Activated naive CD8-positive, alpha-beta T cell treated with anti-CD3 and anti-CD28 coated beads, Interleukin-2, amount 50 U/mL, for 16 hours (primary cell): ENCODE measurements around the gene PBX3.

Experiments used
- DNase-seq: peaks from one replicate; pipeline ENCODE4 v3.0.0-alpha.2; 2020; ENCODE audit warnings: low read depth, low spot score

Gene PBX3

DNA sequence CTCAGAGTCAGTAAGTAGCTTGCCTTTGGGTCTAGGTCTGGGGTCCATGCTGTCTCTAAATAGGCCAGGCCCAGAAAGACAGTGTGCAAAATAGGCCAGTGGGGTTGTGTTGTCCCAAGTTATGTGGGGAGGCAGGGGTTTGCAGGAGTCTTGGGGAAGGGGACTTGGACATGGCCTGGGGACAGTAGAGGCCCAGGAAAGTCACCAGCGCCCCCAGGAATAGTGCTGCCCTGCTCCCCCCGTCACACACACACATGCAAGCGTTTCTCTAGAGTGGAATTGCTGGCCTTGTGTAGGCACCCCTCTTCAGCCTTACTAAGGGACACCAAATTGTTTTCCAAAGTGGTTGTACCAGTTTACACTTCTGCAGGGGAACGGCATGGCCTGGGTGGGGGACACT lies 227.5 kb downstream of the PBX3 start:
- DNase-seq: no peak

DNA sequence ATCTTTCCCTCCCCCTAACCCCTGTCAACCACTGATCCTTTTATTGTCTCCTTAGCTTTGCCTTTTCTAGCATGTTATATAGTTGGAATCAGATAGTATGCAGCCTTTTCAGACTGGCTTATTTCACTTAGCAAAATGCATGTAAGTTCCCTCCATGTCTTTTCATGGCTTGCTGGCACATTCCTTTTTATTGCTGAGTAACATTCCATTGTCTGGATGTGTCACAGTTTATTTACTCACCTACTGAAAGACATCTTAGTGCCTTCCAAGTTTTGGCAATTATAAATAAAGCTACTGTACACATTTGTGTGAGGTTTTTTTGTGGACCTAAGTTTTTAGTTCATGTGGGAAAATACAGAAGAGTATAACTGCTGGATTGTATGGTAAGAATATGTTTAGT lies 230.1 kb downstream of the PBX3 start:
- no peak for DNase-seq

DNA sequence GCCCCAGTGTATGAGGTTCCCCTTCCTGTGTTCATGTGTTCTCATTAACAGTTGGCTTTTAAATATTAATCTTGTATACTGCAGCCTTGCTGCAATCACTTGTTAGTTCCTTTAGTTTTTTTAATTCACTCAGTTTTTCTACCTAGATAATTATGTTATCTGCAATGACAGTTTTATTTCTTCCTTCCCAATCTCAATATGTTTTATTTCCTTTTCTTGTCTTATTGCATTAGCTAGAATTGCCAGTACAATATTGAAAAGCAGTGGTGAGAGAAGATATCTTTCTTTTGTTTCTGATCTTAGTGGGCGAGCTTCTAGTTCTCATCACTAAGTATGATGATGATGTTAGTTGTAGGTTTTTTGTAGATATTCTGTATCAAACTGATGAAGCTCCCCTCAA lies 232.2 kb downstream of the PBX3 start:
- DNase-seq: no peak

DNA sequence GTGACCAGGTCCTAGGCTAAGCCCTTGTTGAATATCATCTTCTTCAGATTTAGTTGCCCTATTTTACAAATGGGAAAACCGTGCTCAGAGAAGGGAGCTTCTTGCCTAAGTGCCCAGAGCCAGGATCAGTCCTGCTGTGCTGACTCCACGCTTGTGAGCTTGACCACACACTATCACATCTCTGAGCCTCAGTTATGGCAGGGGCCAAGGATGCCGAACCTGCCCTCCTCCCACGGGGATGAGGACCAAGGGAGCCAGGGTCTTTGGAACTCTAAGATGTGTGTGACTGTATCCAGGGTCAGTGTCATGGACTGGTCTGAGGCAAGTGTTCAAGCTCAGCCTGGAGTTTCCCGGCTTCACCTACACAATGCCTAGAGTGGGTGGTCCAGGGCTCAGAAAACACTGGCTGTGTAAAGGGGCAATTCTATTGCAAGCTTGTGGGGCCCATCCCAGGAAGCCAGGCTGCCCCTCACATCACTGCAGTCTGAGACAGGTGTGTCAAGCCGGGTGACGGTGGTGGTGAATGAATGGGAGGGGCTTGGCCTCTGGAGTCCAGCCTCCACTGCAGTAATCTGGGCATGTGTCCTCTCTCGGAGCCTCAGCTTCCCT lies 235.7 kb downstream of the PBX3 start:
- no peak for DNase-seq

DNA sequence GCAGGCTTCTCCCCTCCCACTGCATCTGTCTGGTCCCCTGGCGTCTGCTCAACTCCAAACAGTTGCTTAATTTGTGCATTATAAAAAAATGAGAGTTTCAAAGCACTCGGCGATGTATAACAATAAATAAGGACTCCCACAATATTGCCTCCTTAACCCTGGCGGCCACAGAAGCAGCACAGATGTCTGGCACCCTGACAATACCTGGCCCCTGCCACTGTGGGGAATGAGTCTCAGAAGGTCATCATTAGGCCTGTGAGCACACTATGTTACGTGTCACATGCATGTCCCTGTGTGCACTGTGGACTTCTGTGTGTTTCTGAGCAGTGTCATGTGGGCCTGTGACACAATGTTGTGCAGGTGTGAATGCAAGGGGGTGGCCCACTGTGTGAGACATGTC lies 236.5 kb downstream of the PBX3 start:
- DNase-seq: no peak

DNA sequence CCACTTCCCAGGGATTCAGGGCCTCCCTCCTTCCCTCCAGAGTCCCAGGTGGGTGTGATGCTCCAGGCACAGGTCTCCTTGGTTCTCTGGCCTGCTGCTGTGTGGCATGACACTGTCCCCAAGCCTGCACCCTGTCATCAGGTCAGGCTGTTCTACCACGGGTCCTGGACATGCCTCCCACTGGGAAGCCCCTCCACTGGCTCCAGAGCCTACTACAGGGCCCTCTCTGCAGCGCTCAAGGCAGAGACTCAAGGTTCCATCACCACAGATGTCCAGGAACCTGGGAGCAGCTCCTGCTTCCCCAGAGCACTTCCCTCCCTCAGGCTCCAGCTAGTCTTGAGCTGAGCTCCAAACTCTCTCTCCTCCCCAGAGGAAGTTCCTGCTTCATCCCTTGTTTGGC lies 237.3 kb downstream of the PBX3 start:
- no peak for DNase-seq

DNA sequence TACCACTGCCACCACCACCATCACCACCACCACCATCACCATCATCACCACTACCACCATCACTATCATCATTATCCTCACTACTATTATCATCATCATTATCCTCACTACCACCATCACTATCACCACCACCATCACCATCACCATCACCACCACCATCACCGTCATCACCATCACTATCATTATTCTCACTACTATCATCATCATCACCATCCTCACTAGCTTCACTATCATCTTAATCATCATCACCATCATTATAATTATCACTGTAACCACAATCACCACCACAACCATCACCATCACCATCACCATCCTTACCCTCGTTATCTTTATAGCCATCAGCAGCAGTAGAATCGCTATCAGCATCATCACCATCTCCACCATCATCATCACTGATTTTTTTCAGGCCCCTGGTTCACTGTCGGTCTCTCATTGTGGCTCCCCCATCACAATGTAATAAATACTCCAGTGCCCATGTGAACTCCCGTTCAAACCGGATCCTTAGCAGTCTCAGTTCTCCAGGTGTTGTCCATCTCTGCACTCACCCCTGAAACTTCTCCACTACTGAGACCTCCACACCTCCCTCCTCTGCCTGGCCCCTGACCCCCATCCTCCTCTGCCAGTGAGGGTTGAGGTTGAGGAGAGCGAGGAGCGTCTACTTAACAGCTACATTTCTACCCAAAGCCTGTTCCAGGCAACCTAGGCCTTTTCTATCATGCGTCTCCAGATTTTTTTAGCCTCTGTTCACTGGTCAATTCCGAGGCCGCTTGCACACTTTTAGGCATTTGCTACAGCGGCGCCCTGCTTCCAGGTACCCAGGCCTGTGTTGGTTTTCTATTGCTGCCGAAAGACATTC lies 238.2 kb downstream of the PBX3 start:
- no peak for DNase-seq

DNA sequence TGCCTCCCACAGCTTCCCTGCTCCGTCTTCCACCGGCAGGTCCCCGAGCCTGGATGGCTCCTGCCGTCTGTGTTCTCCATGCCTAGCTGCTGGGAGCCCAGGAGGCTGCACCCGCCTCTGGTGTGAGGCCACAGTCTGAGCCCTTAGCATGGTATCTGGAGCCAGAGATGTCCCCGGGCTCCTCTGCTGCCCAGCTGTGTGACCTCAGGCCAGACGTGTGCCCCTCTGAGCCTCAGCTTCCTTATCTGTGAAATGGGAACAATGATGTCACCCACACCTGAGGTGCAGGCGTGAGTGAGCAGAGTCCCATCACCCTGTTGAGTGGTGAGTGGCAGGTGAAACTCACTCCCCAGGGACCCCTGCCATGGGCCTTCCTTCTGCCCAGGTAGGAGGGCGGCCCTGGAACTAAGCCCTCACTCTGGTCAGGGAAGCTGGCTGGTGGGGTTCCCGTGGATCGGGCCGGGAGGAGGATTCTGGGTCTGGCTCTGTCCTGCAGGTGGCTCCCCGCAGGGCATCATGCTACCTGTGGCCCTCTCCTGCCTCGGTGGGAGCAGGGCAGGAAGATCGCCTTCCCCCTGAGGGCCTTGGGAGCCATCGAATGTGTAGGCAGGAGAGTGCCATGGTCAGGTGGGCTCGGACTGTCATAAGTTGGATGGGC lies 239.0 kb downstream of the PBX3 start:
- no peak for DNase-seq

DNA sequence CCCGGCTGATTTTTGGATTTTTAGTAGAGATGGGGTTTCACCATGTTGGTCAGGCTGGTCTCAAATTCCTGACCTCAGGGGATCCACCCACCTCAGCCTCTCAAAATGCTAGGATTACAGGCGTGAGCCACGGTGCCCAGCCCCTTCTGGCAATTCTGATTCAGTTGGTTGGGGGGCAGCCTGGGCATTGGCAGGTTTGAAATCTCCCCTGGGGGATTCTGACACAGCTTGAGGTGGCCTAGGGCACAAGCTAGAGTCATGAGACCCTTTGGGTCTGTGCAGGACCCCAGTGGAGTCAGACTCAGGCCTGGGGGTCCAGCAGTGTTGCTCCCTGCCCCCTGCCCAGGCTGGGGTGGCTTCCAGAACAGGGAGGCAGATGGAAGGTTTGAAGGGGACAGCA lies 239.8 kb downstream of the PBX3 start:
- no peak for DNase-seq

DNA sequence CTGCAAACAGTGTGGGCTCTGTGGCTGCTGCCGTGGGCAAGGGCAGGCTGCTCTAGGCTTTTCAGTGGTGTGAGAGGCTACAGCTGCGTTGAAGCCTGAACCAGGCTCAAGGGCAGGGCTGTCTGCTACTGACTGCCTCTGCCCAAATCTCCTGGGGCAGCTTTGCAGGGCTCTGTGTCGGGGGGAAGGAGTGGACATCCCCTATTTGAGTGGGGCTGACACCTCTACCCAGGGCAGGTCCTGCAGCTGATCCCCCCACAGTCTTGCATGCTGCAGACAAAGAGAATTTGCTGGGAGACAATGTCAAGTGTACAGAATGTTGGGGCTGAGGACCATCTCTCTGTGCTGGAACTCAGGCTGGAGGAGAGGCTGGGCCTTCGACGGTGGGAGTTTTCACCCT lies 240.2 kb downstream of the PBX3 start:
- no peak for DNase-seq

DNA sequence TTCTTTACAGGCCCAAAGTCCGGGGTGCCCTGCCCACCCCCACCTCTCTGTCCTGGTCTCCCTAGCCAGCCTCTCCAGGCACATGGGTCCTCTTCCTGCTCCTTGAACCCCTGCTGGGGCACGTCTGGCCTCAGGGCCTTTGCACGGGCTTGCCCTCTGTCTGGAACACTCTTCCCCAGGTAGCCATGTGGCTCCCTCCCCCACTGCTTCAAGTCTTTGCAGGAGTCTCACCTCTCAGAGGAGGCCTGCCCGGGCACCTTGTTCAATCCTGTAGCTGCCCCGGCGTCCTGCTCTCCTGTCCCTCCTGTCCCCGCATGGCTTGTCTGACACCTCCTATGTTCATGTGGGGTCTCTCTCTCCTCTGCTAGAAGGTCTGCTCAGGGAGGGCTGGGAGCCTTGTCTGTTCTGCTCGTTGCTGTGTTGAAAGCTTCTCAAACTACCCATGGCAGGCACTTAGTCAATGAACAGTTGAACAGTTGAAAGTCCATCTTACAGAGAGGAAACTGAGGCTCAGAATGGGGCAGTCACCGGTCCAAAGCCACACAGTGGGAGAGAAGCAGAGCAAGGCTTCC lies 241.4 kb downstream of the PBX3 start:
- DNase-seq: no peak

DNA sequence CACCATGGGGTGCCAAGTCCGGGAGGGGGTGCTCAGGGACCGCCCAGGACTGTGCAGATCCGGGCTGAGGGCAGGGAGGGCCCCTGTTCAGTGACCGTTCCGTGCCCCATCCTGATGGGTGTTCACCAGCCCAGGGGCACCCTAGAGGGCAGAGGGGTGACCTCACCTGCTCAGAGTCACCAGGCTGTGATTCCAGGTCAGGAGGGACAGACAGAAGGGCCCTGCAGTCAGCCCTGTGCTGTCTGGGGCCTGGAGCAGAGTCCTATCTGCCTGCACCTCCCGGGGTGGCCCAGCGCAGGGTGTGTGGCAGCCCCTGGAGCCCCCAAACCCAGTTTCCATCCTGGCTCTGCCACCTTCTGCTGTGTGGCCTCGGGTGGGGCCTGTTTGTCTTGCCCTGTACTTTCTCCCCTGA lies 241.9 kb downstream of the PBX3 start:
- no peak for DNase-seq

DNA sequence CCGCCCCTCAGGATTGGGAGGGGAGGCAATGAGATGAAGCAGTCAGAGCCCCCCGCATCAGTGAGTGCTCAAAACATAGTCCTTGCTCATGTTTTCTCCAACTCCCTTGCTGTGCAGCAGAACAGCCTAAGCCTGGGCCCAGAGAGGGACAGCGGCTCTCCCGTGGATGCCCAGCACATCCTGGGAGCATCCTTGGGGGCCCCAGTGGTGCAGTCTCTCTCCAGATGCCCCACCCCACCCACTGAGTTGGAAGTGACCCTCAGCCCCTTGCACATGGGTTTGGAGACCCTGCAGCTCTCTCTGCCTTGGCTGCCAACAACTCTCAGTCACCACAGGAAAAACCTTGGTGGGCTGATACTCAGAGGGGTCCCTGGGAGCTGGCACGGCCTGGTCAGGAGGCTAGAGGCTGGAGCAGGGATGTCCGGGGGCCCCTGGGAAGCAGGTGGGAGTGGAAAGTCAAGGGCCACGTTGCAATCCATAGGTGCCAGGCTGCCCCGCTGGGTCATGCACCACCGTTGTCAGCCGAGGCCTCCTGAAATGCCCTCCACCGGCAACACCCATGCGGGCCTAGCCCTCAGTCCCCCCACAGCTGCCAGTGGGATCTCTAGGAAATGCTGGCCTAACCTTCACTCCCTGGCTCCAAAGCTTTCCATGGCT lies 242.5 kb downstream of the PBX3 start:
- DNase-seq: no peak

DNA sequence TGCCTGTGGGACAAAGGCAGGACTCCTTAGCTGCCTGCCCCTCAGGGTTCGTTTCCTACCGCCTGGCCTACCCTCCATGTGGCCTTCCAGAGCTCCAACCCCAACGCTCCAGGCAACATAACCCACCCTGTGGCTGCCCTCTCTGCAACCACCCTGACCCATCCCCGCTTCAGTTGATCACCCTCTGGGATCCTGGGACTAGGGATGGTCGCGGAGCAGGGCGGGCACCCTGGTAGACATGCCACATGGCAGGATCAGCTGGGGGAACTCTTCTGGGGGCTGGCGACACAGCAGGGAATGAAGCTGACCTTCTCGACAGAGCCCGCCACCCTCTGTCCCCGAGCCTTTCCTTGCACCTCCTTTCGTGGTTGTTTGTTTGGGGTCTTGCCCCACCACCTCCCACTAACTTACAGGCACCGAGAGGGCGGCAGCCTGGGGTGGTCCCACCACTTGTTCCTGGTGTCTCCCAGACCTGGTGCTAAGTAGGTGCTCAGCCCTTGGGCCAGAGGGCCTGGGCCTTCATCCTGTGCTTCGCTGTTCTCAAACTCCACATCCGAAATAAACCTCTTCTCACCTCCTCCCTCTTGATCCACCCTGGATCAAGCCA lies 243.1 kb downstream of the PBX3 start:
- DNase-seq: no peak

DNA sequence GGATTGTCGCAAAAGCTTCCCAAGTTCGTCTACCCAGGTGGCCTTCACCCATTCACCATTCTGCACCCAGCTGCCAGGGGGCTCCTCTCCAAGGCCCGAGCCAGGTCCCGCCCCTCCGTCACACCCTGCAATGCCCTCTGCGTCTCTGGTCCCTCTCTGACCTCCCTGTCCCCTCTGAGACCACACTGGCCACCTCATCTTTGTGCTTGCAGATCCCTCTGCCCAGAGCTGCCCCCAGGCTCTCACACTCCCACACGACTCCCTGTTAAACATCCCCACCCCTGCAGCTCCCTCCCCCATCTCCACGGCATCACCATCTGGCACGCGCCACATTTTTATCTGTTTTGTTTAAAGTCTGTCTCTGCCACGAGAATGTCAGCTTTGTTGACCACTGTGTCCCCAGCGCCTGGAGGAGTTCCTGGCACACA lies 243.6 kb downstream of the PBX3 start:
- DNase-seq: no peak

DNA sequence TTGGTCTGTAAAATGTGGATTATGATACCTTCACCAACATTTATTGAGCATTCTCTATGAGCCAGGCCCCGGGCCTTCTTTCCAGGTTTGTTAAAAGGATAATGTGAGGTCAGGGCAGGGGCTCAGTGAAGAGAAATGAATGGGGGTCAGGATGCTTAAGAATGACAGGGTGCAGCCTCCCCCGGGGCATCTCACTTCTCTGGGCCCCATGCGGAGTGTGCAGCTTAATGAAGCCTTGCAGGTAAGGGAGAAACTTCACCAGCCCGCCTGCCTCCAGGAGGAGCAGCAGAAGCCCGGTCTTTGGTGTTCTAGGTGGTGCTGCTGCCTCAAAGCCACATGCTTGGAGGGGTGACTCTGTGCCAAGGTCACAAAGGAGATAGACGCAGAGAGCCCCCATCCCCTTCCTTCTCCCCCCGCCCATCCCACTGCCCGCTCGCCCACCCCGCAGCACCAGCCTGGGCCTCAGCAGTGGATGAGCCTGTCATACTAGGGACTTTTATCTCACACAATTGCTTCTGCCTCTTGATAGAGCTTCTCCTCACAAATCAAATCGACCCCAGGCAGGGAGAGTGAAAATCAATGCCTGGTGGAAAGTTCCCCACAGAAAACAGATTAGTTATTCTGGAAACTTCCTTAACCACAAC lies 244.8 kb downstream of the PBX3 start:
- DNase-seq: no peak

DNA sequence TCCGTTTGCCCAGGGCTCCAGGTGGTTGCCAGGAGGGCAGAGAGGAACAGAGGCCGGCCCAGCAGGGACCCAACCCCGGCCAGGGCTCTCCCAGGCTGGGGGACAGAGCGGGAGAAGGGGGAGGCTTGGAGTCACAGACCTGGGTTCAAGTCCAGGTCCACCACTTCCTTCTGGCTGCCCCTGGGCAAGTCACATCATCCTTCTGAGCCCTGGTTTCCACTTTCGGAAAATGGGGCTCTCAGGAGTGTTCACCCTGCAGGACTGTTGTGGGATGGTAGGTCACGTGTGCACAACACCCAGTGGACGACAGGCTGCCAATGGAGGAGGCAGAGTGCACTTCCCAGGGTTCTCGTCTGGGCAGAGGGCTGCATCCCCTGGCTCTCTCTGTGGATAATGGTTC lies 245.4 kb downstream of the PBX3 start:
- DNase-seq: no peak

DNA sequence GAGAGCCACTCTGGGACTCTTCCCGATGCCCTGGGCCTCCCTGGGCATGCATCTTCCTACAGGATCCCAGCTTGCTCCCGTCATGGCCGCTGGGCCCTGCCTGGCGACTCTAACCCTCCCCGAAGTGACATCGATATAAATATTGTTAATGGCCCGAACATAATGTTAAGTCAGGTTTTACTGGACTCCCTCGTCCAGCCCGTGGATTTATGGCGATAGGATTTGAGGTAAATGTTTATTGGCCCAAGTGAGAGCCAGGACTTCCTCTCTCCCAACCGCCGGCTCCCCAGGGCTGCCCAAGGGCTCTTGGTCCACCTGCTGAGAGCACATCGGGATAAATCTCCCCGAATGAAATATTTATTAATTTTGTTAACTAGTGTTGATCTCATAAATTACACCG lies 246.3 kb downstream of the PBX3 start:
- DNase-seq: no peak

DNA sequence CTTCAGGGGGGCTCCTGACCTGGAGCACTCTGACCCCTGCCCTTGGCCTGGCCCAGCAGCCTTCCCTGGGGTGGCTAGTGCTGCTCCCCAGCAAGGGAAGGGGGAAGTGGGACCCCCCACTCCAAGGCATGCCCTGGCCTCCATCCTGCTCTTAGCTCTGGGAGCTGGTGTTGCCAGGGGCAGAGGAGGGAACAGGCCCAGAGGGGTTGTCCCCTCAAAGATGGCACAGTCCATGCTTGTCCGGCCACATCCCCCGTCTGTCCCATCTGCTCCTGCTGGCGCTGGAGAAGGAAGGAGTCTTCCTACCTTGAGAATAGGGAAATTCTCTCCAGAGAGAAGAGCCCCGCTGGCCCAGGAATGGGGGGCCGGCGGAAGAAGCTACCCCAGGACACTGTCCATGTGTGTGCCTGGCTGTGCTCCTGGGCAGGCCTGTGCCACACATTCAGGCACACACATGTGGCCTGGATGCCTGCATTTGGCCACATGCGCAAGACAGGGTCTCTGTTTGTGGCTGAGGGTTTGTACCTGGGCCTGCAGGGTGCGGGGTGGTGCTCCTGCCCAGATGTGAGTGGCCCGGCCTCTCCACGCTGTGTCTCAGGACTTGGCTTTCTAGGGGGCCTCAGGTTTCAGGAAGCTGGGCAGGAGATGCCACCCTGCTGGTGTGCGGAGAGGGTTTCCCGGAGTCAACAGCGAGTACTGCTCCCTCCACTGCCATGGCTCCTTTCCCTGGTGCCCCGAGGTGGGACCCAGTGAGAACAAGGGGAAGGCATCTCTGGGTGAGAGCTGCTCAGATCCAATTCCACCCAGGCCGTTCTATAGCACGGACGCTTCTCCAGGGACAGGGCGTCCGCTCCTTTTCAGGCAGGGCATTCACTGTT lies 247.1 kb downstream of the PBX3 start:
- no peak for DNase-seq

DNA sequence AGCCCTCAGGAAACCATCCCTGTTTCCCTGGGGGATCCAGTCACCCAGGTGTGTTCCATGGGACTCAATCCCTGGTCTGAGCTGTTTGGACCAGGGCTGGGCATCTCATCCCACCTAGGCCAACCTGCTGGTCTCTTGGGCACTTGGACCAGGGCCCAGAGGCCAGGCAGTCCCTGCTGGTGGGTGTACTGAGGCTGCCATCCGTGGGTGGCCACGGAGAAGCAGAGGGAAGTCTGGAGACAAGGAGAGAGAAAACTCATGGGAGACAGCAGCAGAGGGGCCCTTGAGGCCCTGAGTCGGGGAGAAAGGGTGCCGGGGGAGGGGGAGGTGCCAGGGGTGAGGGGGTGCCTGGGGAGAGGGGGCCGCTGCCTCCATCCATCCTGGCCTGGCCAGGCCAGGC lies 247.8 kb downstream of the PBX3 start:
- no peak for DNase-seq
